Mesothelial cell of epicardium (in vitro differentiated cells): ENCODE data around the gene TNFRSF13B. TPM values are rescaled to one million over a fixed set of nuclear protein-coding genes. Genes with fewer than 3 reads are reported as not detected.
"Not testable (repeated sequence)": the region's sequence is repeated elsewhere in the genome, so short reads cannot be mapped to it uniquely, and the experiment has no call there.

Experiments
- DNase-seq, 2 experiments: peaks; one replicate each; pipeline ENCODE4 v3.0.0; 2021; ENCODE audit warnings: low spot score in 2 of 2; ENCODE audit not compliant: unreplicated experiment in 2 of 2
- H3K27ac Mint-ChIP-seq: 2 replicates; pipeline ENCODE4 v1.8.0; 2021; ENCODE audit warnings: mixed read lengths
- H3K27me3 Mint-ChIP-seq: 2 replicates; pipeline ENCODE4 v1.8.0; 2021; ENCODE audit warnings: low read depth, mixed read lengths
- H3K36me3 Mint-ChIP-seq: 2 replicates; pipeline ENCODE4 v1.8.0; 2021; ENCODE audit warnings: mixed read lengths
- H3K4me1 Mint-ChIP-seq: 2 replicates; pipeline ENCODE4 v1.8.0; 2021; ENCODE audit warnings: mixed read lengths
- H3K4me3 Mint-ChIP-seq: 2 replicates; pipeline ENCODE4 v1.8.0; 2021; ENCODE audit warnings: mild to moderate bottlenecking, moderate library complexity, mixed read lengths
- H3K9me3 Mint-ChIP-seq: 2 replicates; pipeline ENCODE4 v1.8.0; 2021; ENCODE audit warnings: mixed read lengths
- CTCF ChIP-seq: fragments of 200-600 bp; sonication (generic); IDR thresholded peaks from one replicate; pipeline ENCODE4 v1.5.0; 2021; ENCODE audit warnings: antibody characterized with exemption; ENCODE audit not compliant: unreplicated experiment
- total RNA-seq: library from RNA; stranded (reverse); gene quantifications from 3 replicates; pipeline ENCODE4 v1.2.1, GENCODE V29; 2021

TNFRSF13B gene
- total RNA-seq, 1 donor from 2014 or later = not detected

GRCh38 chr17:16908273-16908672 lies 63.6 kb downstream of the TNFRSF13B start:
- Mint-ChIP-seq H3K9me3 (peaks cover 4% of the 10 kb centered on the region), H3K36me3 (peaks cover 2% of the 10 kb centered on the region), H3K27me3 (peaks cover 1% of the 10 kb centered on the region), H3K4me1 (peaks cover 24% of the 10 kb centered on the region), H3K27ac (no peak overlapping the region), H3K4me3 (no peak overlapping the region)
- no peak for TF ChIP-seq CTCF
- no peak for DNase-seq

DNA sequence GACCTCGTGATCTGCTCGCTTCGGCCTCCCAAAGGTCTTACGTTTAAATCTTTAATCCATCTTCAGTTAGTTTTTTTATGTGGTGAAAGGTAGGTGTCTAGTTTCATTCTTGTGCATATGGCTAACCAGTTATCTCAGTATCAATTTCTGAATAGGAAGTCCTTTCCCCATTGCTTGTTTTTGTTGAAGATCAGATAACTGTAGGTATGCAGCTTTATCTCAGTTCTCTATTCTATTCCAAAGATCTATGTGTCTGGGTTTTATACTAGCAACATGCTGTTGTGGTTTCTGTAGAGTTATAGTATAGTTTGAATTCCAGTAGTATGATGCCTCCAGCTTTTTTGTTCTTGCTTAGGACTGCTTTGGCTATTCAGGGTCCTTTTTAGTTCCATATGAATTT lies 65.2 kb downstream of the TNFRSF13B start:
- no peak for TF ChIP-seq CTCF
- Mint-ChIP-seq H3K27ac (peak overlapping the region; percentile 14), H3K36me3 (peaks cover 2% of the 10 kb centered on the region), H3K4me3 (no peak overlapping the region), H3K4me1 (peaks cover 24% of the 10 kb centered on the region), H3K9me3 (peaks cover 4% of the 10 kb centered on the region), H3K27me3 (peaks cover 5% of the 10 kb centered on the region)
- DNase-seq = no peak

- no peak for DNase-seq
- peaks cover 4% of the 10 kb centered on the region for H3K9me3 Mint-ChIP-seq
- peaks cover 24% of the 10 kb centered on the region for H3K4me1 Mint-ChIP-seq
- no peak overlapping the region for H3K4me3 Mint-ChIP-seq
- H3K27ac Mint-ChIP-seq = no peak overlapping the region
- peaks cover 2% of the 10 kb centered on the region for H3K36me3 Mint-ChIP-seq
- H3K27me3 Mint-ChIP-seq = peaks cover 15% of the 10 kb centered on the region
- TF ChIP-seq CTCF = no peak
Observed at GRCh38 chr17:16905593-16906191, 66.2 kb downstream of the TNFRSF13B start.

DNA sequence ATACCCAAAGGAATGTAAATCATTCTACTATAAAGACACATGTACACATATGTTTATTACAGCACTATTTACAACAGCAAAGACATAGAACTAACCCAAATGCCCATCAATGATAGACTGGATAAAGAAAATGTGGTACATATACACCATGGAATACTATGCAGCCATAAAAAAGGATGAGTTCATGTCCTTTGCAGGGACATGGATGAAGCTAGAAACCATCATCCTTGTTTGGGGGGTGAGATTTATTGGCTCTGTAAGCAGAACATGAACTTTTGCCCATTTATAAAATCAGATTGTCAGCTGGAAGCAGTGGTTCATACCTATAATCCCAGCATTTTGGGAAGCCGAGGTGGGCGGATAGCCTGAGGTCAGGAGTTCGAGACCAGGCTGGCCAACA lies 68.8 kb downstream of the TNFRSF13B start:
- Mint-ChIP-seq H3K27me3 (peaks cover 21% of the 10 kb centered on the region), H3K4me1 (peaks cover 18% of the 10 kb centered on the region)
- H3K36me3 Mint-ChIP-seq, H3K4me3 Mint-ChIP-seq, H3K27ac Mint-ChIP-seq, DNase-seq, H3K9me3 Mint-ChIP-seq: not testable (repeated sequence)

DNA sequence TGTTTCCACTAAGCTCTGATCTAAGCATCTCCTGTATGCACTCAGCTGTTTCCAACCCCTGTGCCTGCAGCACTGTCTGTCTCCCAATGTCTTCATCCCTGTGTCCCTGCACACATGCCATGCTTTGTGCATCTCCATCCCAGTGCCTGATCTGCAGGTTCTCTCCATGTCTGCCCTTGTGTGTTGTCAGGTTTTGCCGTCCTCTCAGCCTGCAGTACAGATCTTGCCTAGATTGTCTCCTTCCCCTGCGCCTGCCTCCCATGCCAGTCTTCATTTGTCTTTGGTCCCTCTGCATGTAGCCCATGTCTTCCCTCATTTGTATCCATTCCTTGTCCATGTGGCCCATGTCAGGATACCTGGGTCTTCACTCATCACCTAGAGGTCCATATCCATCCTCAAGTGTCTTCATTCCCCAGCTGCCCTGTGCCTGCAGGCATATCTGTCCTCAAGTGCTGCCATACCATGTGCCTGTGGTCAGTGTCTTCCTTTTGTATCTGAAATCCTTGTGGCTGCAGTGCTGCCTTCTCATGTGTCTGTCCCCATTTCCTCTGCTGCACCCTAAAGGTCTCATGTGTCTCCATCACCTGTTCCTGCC lies 71.5 kb downstream of the TNFRSF13B start:
- Mint-ChIP-seq H3K4me3 (no peak overlapping the region), H3K36me3 (peaks cover 2% of the 10 kb centered on the region), H3K4me1 (peaks cover 8% of the 10 kb centered on the region), H3K27ac (no peak overlapping the region), H3K27me3 (peaks cover 20% of the 10 kb centered on the region), H3K9me3 (peaks cover 4% of the 10 kb centered on the region)
- peak in 1 of 2 experiments; percentile 27 for DNase-seq
- no peak for TF ChIP-seq CTCF

- H3K4me1 Mint-ChIP-seq, H3K27ac Mint-ChIP-seq, H3K4me3 Mint-ChIP-seq, DNase-seq, H3K9me3 Mint-ChIP-seq, H3K36me3 Mint-ChIP-seq: not testable (repeated sequence)
- peaks cover 20% of the 10 kb centered on the region for H3K27me3 Mint-ChIP-seq
Observed at GRCh38 chr17:16897211-16897896, 74.6 kb downstream of the TNFRSF13B start.

DNA sequence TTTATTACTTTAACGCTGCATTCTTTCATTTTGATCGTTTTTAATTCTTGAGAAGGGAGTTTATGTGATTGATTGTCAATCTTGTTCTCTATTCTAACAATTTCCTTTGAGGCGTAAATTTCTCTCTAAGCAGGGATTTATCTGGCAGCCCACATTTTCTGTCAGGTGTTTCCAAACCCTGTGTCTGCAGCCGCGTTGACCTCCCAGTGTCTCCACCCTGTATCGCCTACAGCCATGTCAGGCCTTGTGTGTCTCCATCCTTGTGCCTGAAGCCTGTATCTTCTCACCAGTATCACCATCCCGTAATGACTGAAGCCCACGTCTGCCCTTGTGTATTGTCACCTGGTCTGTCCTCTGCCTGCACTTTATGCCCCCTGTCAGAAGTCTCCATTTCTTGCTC lies 75.7 kb downstream of the TNFRSF13B start:
- H3K9me3 Mint-ChIP-seq, H3K4me3 Mint-ChIP-seq, H3K27ac Mint-ChIP-seq, H3K36me3 Mint-ChIP-seq, DNase-seq, H3K4me1 Mint-ChIP-seq: not testable (repeated sequence)
- peaks cover 12% of the 10 kb centered on the region for H3K27me3 Mint-ChIP-seq

- not testable (repeated sequence) for H3K4me1 Mint-ChIP-seq, DNase-seq, H3K9me3 Mint-ChIP-seq, H3K27ac Mint-ChIP-seq, H3K36me3 Mint-ChIP-seq, H3K4me3 Mint-ChIP-seq, H3K27me3 Mint-ChIP-seq
Observed at GRCh38 chr17:16893527-16893926, 78.4 kb downstream of the TNFRSF13B start.

GRCh38 chr17:16892876-16893454 lies 79.0 kb downstream of the TNFRSF13B start:
- H3K4me3 Mint-ChIP-seq, H3K4me1 Mint-ChIP-seq, H3K27ac Mint-ChIP-seq, H3K36me3 Mint-ChIP-seq, H3K27me3 Mint-ChIP-seq, H3K9me3 Mint-ChIP-seq: not testable (repeated sequence)
- peak in 1 of 2 experiments; percentile 36 for DNase-seq
